Bronchial epithelial cell (primary cell): ENCODE data around the gene P2RX2. TPM values are rescaled to one million over a fixed set of nuclear protein-coding genes. Genes with fewer than 3 reads are reported as not detected.

Experiments
- DNase-seq: peaks from one replicate; pipeline ENCODE4 v3.0.0-alpha.2; 2010; ENCODE audit warnings: low read depth
- FAIRE-seq: peaks from 2 replicates; lab custom pipeline; 2011; peaks lifted over from hg19 to GRCh38; lab: Jason Lieb, UNC
- H3K27me3 ChIP-seq: 2 replicates; pipeline ENCODE4 v1.5.1; 2011; ENCODE audit warnings: low read length; ENCODE audit not compliant: control insufficient read depth, insufficient read depth
- H3K36me3 ChIP-seq: 2 replicates; pipeline ENCODE4 v1.5.1; 2011; ENCODE audit warnings: low read length; ENCODE audit not compliant: control insufficient read depth, insufficient read depth
- H3K4me3 ChIP-seq: 2 replicates; pipeline ENCODE4 v1.5.1; 2011; ENCODE audit warnings: mild to moderate bottlenecking, low read depth, low read length, control low read depth
- CTCF ChIP-seq: IDR thresholded peaks from 2 replicates; pipeline ENCODE4 v1.5.1; 2011; ENCODE audit warnings: mild to moderate bottlenecking, moderate library complexity, low read length, control low read depth, inconsistent platforms; ENCODE audit not compliant: insufficient read depth, severe bottlenecking
- total RNA-seq: library from RNA; depleted of rRNA; stranded (reverse); fragments of >200 nt; gene quantifications from 2 replicates; pipeline ENCODE4 v1.2.1, GENCODE V29; 2014

The P2RX2 gene
- total RNA-seq, 1 donor from 2014 or later = not detected

DNA sequence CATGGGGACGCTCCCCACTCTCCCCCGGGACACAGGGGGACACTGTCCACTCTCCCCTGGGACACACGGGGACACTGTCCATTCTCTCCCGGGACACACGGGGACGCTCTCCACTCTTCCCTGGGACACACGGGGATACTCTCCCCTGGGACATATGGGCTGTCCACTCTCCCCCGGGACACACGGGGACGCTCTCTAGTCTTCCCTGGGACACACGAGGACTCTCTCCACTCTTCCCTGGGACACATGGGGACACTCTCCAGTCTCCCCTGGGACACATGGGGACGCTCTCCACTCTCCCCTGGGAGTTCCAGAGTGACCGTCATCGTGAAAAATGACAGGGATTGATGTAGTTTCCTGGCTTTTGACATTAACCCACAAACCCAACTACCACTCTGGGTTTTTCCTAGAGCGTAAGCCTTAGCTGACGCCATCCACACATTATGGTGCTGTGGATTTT is 3.0 kb upstream of the P2RX2 start:
- no peak for TF ChIP-seq CTCF
- DNase-seq = no peak
- H3K36me3 ChIP-seq = no peaks in the 10 kb centered on the region
- FAIRE-seq = peak; percentile 7
- H3K4me3 ChIP-seq = no peak overlapping the region
- peaks cover 17% of the 10 kb centered on the region for H3K27me3 ChIP-seq

DNA sequence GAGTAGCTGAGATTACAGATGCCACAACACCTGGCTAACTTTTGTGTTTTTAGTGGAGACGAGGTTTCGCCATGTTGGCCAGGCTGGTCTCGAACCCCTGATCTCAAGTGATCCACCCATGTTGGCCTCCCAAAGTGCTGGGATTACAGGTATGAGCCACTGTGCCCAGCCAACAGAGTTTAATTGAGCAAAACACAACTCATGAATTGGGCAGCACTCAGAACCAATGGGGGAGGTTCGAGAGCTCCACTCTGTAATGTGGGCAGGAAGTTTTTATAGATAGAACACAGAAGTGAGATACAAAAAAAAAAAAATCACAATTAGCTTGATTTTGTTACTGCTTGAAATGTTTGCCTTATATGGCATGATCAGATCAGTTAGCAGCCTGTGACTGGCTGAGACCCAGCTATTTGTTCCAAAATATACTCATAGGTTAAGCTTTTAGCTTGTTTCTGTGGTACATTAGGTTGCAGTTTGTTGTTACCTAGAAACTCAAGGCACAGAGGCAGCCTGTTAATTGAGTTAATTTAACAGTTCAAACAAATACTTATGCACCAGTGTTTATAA is 1.4 kb upstream of the P2RX2 start:
- no peak for TF ChIP-seq CTCF
- no peak for FAIRE-seq
- peaks cover 17% of the 10 kb centered on the region for H3K27me3 ChIP-seq
- no peaks in the 10 kb centered on the region for H3K36me3 ChIP-seq
- no peak for DNase-seq
- H3K4me3 ChIP-seq = no peak overlapping the region

DNA sequence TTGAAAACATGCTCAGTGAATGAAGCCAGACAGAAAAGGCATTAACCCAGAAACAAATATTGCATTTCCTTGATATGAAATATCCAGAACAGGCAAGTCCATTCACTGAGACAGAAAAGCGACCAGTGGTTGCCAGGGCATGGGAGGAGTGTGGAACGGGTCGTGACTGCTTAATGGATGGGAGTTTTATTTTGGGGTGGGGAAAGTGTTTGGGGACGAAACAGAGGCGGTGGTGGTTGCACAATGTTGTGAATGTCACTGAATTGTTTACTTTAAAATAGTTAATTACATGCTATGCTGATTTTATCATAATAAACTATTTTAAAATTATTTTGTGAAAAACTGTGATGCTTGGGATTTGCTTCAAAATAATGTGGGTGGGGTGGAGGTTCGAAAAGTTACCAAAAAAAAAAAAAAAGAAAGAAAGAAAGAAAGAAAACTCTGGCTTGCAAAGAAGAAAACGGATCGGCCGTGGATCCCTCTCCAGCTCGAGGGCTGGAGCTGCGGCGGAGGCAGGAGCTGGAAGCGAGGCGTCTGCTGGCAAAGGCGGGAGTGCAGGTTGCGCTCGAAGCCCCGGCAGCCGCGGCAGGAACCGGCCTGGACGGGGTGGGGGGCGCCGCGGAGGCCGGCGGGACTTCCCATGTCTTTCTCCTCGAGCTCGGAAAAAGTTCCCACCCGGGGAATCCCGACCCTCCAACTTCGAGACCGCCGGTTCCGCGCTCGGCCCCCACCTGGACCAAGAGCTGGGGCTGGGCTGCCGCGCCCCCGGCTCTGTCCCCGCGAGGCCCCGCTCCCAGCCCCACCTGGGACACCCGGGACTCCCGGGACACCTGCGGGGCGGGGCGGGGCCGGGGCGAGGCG is 524 bp upstream of the P2RX2 start:
- H3K4me3 ChIP-seq = no peak overlapping the region
- no peak for TF ChIP-seq CTCF
- peaks cover 17% of the 10 kb centered on the region for H3K27me3 ChIP-seq
- H3K36me3 ChIP-seq = no peaks in the 10 kb centered on the region
- no peak for DNase-seq
- no peak for FAIRE-seq

- no peak for FAIRE-seq
- no peak for TF ChIP-seq CTCF
- no peaks in the 10 kb centered on the region for H3K36me3 ChIP-seq
- no peak overlapping the region for H3K4me3 ChIP-seq
- no peak for DNase-seq
- H3K27me3 ChIP-seq = peaks cover 17% of the 10 kb centered on the region
These were observed 452 bp downstream of the P2RX2 start for GRCh38 chr12:132619071-132619385.

GRCh38 chr12:132619386-132620112 is 973 bp downstream of the P2RX2 start:
- no peak for FAIRE-seq
- peaks cover 17% of the 10 kb centered on the region for H3K27me3 ChIP-seq
- H3K4me3 ChIP-seq = no peak overlapping the region
- no peaks in the 10 kb centered on the region for H3K36me3 ChIP-seq
- no peak for DNase-seq
- TF ChIP-seq CTCF = no peak
